K562 (cell line): ENCODE data around the gene TRAPPC12. TPM values are rescaled to one million over a fixed set of nuclear protein-coding genes. Genes with fewer than 3 reads are reported as not detected.

ENCODE experiments used
- ATAC-seq: fragments of 200-7000 bp; cut with Tn5 transposase; 3 replicates; pipeline ENCODE4 v1.9.1; 2020; ENCODE audit warnings: moderate library complexity
- BruUV-seq: library from RNA; stranded (reverse); fragments of 400-500 nt; replicated peaks from 2 replicates; lab custom pipeline; 2021; lab: Mats Ljungman, UMichigan
- CTCF ChIA-PET: fragments of 300-600 bp; formaldehyde crosslinking; extraction: SDS; loops from one replicate; lab custom pipeline; 2021; ENCODE audit warnings: low intra/inter-chr PET ratio; lab: Yijun Ruan, JAX
- POLR2A ChIA-PET: fragments of 300-600, 350-650 bp; sonication (Branson Sonifier 250); formaldehyde crosslinking; extraction: SDS; loops from one replicate; lab custom pipeline; 2021; ENCODE audit warnings: antibody characterized with exemption, inconsistent platforms; lab: Yijun Ruan, JAX
- DNase-seq, 4 experiments: peaks; one replicate each; pipeline versions ENCODE4 v3.0.0 to v3.0.0-alpha.2; 2011 to 2018; ENCODE audit warnings: low spot score in 3 of 4, mixed read lengths in 3 of 4; ENCODE audit errors: extremely low read depth in 1 of 4
- FAIRE-seq: peaks from 2 replicates; lab custom pipeline; 2011; peaks lifted over from hg19 to GRCh38; lab: Jason Lieb, UNC
- H2AFZ ChIP-seq: 2 replicates; pipeline ENCODE4 v1.6.0; 2011; ENCODE audit warnings: low read depth, low read length, control low read depth, inconsistent platforms
- H3K27ac ChIP-seq: fragments of 200-600 bp; 3 replicates; pipeline ENCODE4 v1.8.0; 2011; ENCODE audit warnings: low read depth, mild to moderate bottlenecking, control low read depth, inconsistent platforms, low read length, moderate library complexity, mixed read lengths; ENCODE audit errors: extremely low read depth
- H3K27me3 ChIP-seq, 2 experiments: fragments of 300-600 bp in 1 of 2; 2 replicates in 1 of 2; 3 replicates in 1 of 2; pipeline versions ENCODE4 v1.6.0 to v1.8.0; 2011; ENCODE audit warnings: inconsistent platforms in 2 of 2, low read length in 2 of 2, mild to moderate bottlenecking in 1 of 2, mixed read lengths in 1 of 2, moderate library complexity in 1 of 2; ENCODE audit not compliant: control insufficient read depth in 2 of 2, insufficient read depth in 2 of 2
- H3K36me3 ChIP-seq: fragments of 300-600 bp; 3 replicates; pipeline ENCODE4 v1.8.0; 2011; ENCODE audit warnings: mild to moderate bottlenecking, low read length, inconsistent platforms; ENCODE audit not compliant: control insufficient read depth, insufficient read depth
- H3K4me1 ChIP-seq, 2 experiments: fragments of 200-600 bp in 1 of 2; replicated peaks in 1 of 2; 2 replicates in 1 of 2; 3 replicates in 1 of 2; pipeline versions ENCODE4 v1.5.1 to v1.8.0; 2011; ENCODE audit warnings: inconsistent platforms in 2 of 2, low read length in 2 of 2, mild to moderate bottlenecking in 1 of 2, mixed read lengths in 1 of 2, moderate library complexity in 1 of 2; ENCODE audit not compliant: control insufficient read depth in 2 of 2, insufficient read depth in 2 of 2
- H3K4me2 ChIP-seq: 2 replicates; pipeline ENCODE4 v1.6.1; 2011; ENCODE audit warnings: low read length, control low read depth, inconsistent platforms, mixed read lengths; ENCODE audit not compliant: insufficient read depth
- H3K4me3 ChIP-seq: fragments of 200-600 bp; sonication (generic), shearing (Covaris generic); 2 replicates; pipeline ENCODE4 v1.5.1; 2016; ENCODE audit warnings: control low read depth, inconsistent platforms
- H3K79me2 ChIP-seq: fragments of 200-600 bp; 3 replicates; pipeline ENCODE4 v1.8.0; 2011; ENCODE audit warnings: low read length, inconsistent platforms; ENCODE audit not compliant: control insufficient read depth, insufficient read depth
- H3K9ac ChIP-seq, 2 experiments: 2 replicates each; pipeline versions ENCODE4 v1.6.0 to v1.6.1; 2011; ENCODE audit warnings: low read depth in 2 of 2, low read length in 2 of 2, control low read depth in 1 of 2, inconsistent platforms in 1 of 2, mild to moderate bottlenecking in 1 of 2, mixed read lengths in 1 of 2; ENCODE audit not compliant: insufficient read depth in 1 of 2
- H3K9me1 ChIP-seq: one replicate; pipeline ENCODE4 v1.6.0; 2011; ENCODE audit warnings: inconsistent platforms, mild to moderate bottlenecking, low read length, moderate library complexity; ENCODE audit not compliant: control insufficient read depth, insufficient read depth
- H3K9me3 ChIP-seq: replicated peaks from 2 replicates; pipeline ENCODE4 v1.5.1; 2011; ENCODE audit warnings: low read depth, low read length, inconsistent platforms; ENCODE audit not compliant: control insufficient read depth, insufficient read depth
- H4K20me1 ChIP-seq: replicated peaks from 2 replicates; pipeline ENCODE4 v1.6.1; 2011; ENCODE audit warnings: low read length, inconsistent platforms, mixed read lengths; ENCODE audit not compliant: control insufficient read depth, insufficient read depth
- DPF2 ChIP-seq: fragments of 450-650 bp; IDR thresholded peaks from 2 replicates; pipeline ENCODE4 v1.6.1; 2016
- FOS ChIP-seq: IDR thresholded peaks from 3 replicates; pipeline ENCODE4 v1.6.1; 2011; ENCODE audit not compliant: insufficient read length; ENCODE audit errors: extremely low read depth
- GATAD2A ChIP-seq: fragments of 450-650 bp; IDR thresholded peaks from 2 replicates; pipeline ENCODE4 v1.6.1; 2017
- POLR2G ChIP-seq: fragments of 200-400 bp; formaldehyde crosslinking; IDR thresholded peaks from 2 replicates; pipeline ENCODE4 v1.6.1; 2017; ENCODE audit warnings: low read depth, mild to moderate bottlenecking, antibody characterized with exemption, low read length, moderate library complexity
- WGBS: fragments of 100-300 bp; shearing (Covaris generic); methylation state at CpG from one replicate; pipeline ENCODE4 v1.1.6; 2016; ENCODE audit warnings: low coverage, mixed read lengths; ENCODE audit not compliant: insufficient coverage; ENCODE audit errors: missing lambda C conversion rate; 5-methylcytosine and 5-hydroxymethylcytosine counted together
- in situ Hi-C: fragments of 300-500 bp; cut with MboI; formaldehyde crosslinking; loops from 4 replicates; pipeline ENCODE4 v1.15.0; 2018; ENCODE audit warnings: inconsistent platforms, mixed read lengths
- intact Hi-C: fragments of 100-400 bp; cut with micrococcal nuclease; formaldehyde crosslinking; loops from 2 replicates; pipeline ENCODE4 v1.14.2; 2022
- polyA plus RNA-seq, 8 experiments: library from polyadenylated mRNA; depleted of rRNA in 4 of 8; stranded (reverse) in 5 of 8; unstranded in 3 of 8; fragments of >200 nt; fragmentation: Nextera tagmentation in 2 of 8; fragmentation: Illumina TruSeq in 1 of 8; extraction: Ambion mirVana in 2 of 8; extraction: Trizol in 1 of 8; gene quantifications; 2 replicates each; pipeline versions ENCODE4 v1.2.1 to v1.2.3, GENCODE V29; 2011 to 2014; ENCODE audit warnings: inconsistent platforms in 1 of 8, missing spikeins in 1 of 8
- total RNA-seq, 7 experiments: library from RNA; depleted of rRNA in 6 of 7; stranded (reverse); fragments of >200 nt in 6 of 7; fragmentation: Illumina TruSeq in 2 of 7; extraction: Trizol in 2 of 7; gene quantifications; 2 replicates each; pipeline versions ENCODE4 v1.2.1 to v1.2.3, GENCODE V29; 2011 to 2021; ENCODE audit warnings: low replicate concordance in 1 of 7
- TF ChIP-seq, protein P1 (sequence below): fragments of 450-650 bp; IDR thresholded peaks from 2 replicates; pipeline ENCODE4 v1.6.1; 2016; ENCODE audit warnings: low read depth

The TRAPPC12 gene
- total and polyA plus RNA-seq, 9 of the 15 experiments (the other 6 are each of a cell fraction or from before 2014, with no cell fraction given), result 8.0 to 75.2 (median 39.1) TPM

DNA sequence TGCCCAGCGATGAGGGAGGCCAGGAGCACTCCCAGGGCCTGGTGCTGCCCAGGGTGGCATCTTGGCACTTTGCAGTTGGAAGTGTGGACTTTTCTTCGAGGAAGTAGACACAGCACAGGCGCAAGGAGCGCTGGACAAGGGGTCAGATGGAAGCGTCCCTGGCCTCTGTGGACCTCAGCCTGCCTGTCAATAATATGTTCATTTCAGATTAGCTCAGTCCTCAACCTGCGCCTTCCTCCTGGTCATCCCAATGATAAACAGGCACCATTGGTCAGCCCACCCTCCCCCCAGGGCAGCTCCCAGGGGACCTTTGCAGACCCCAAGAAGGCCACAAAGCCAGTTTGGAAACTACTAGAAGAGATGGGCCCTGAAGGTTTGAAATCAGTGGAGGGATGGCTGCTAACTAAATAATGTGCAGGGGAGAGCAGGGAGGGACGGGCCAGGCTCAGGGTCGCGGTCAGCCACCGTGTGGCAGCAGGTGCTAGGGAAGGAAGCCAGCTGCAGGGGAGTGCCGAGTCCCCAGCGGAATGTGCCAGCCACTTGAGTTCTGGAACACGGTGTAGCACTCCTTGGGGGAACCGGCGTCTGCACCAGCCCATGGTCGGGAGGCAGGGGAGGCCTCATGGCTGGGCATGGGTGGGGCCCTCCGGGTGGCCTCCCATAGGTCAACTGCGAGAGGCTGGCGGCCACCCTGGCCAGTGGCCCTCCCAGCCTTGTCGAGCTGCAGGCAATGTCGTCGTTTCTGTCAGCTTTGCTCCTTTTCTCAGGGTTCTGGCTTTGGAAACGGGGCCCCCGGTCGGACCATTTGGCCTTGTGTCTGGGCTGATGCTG, 79.9 kb downstream of the TRAPPC12 start:
- TF ChIP-seq, protein P1, sequence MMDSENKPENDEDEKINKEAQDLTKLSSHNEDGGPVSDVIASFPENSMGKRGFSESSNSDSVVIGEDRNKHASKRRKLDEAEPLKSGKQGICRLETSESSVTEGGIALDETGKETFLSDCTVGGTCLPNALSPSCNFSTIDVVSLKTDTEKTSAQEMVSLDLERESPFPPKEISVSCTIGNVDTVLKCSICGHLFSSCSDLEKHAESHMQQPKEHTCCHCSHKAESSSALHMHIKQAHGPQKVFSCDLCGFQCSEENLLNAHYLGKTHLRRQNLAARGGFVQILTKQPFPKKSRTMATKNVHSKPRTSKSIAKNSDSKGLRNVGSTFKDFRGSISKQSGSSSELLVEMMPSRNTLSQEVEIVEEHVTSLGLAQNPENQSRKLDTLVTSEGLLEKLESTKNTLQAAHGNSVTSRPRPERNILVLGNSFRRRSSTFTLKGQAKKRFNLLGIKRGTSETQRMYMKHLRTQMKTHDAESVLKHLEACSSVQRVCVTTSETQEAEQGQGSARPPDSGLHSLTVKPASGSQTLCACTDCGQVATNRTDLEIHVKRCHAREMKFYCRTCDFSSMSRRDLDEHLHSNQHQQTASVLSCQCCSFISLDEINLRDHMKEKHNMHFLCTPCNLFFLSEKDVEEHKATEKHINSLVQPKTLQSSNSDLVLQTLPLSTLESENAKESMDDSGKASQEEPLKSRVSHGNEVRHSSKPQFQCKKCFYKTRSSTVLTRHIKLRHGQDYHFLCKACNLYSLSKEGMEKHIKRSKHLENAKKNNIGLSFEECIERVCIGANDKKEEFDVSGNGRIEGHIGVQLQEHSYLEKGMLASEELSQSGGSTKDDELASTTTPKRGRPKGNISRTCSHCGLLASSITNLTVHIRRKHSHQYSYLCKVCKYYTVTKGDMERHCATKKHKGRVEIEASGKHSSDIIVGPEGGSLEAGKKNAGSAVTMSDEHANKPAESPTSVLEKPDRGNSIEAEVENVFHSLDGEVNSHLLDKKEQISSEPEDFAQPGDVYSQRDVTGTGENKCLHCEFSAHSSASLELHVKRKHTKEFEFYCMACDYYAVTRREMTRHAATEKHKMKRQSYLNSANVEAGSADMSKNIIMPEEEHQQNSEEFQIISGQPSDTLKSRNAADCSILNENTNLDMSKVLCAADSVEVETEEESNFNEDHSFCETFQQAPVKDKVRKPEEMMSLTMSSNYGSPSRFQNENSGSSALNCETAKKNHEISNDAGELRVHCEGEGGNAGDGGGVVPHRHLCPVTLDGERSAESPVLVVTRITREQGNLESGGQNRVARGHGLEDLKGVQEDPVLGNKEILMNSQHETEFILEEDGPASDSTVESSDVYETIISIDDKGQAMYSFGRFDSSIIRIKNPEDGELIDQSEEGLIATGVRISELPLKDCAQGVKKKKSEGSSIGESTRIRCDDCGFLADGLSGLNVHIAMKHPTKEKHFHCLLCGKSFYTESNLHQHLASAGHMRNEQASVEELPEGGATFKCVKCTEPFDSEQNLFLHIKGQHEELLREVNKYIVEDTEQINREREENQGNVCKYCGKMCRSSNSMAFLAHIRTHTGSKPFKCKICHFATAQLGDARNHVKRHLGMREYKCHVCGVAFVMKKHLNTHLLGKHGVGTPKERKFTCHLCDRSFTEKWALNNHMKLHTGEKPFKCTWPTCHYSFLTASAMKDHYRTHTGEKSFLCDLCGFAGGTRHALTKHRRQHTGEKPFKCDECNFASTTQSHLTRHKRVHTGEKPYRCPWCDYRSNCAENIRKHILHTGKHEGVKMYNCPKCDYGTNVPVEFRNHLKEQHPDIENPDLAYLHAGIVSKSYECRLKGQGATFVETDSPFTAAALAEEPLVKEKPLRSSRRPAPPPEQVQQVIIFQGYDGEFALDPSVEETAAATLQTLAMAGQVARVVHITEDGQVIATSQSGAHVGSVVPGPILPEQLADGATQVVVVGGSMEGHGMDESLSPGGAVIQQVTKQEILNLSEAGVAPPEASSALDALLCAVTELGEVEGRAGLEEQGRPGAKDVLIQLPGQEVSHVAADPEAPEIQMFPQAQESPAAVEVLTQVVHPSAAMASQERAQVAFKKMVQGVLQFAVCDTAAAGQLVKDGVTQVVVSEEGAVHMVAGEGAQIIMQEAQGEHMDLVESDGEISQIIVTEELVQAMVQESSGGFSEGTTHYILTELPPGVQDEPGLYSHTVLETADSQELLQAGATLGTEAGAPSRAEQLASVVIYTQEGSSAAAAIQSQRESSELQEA, result no peak
- peak; percentile 39; the same call in 1 of the 2 replicates for TF ChIP-seq POLR2G
- no peak for TF ChIP-seq DPF2
- TF ChIP-seq GATAD2A, result no peak
- no peak for TF ChIP-seq FOS
- WGBS, result 91% methylated on average over 21 of the region's 25 CpGs

More for the DNA sequence above, 79.9 kb downstream of the TRAPPC12 start:
- Histone ChIP-seq H3K4me3 (no peak overlapping the region), H3K9ac (peak overlapping the region in 1 of 2 experiments; percentile 53; a peak in 2 of 4 replicates), H3K27me3 (no peaks in the 10 kb centered on the region), H3K4me2 (no peak overlapping the region), H3K27ac (no peak overlapping the region), H3K9me1 (peaks cover 5% of the 10 kb centered on the region), H3K9me3 (no peaks in the 10 kb centered on the region), H4K20me1 (peaks cover 3% of the 10 kb centered on the region; the same call in 1 of the 2 replicates), H2AFZ (no peak overlapping the region), H3K4me1 (peaks cover 8 to 39% of the 10 kb centered on the region in 2 experiments; a peak in 4 of 5 replicates), H3K79me2 (no peaks in the 10 kb centered on the region), H3K36me3 (peaks cover 48% of the 10 kb centered on the region; the same call in 2 of the 3 replicates)
- FAIRE-seq (no peak), DNase-seq (no peak), ATAC-seq (peak; percentile 43; the same call in 2 of the 3 replicates)
- in situ Hi-C loops, result no loop called here
- CTCF ChIA-PET, result no interaction called here
- BruUV-seq, result no TSS peak
- intact Hi-C loops, result no loop called here
- POLR2A ChIA-PET, result interaction anchor here (1.2 to 1.5 kb wide), 2 partner anchors 8 to 11 kb away, joined by 3 to 4 read pairs; no protein-coding TSS in a partner anchor
